Astrocyte of the spinal cord (primary cell): ENCODE data around the gene PHLPP1.

Experiments used
- DNase-seq: peaks from one replicate; pipeline ENCODE4 v3.0.0; 2011; ENCODE audit warnings: low read depth, low spot score
- H3K4me3 ChIP-seq: 2 replicates; pipeline ENCODE4 v1.5.1; 2011; ENCODE audit warnings: low read depth, mild to moderate bottlenecking, low read length, moderate library complexity
- CTCF ChIP-seq: IDR thresholded peaks from 2 replicates; pipeline ENCODE4 v1.5.1; 2012; ENCODE audit warnings: low read depth, mild to moderate bottlenecking, low read length, inconsistent platforms
- in situ Hi-C: cut with HindIII; loops from 2 replicates; pipeline ENCODE4 v1.10.0; 2017; ENCODE audit warnings: low sequenced_read_pairs

Gene PHLPP1

GRCh38 chr18:62715436-62715758 is at the start of gene PHLPP1:
Gene PHLPP1 (plus strand): TSS chr18:62715541. CDS start chr18:62715684, 143 bp downstream.
- no peak for TF ChIP-seq CTCF
- in situ Hi-C loops = no loop called here

GRCh38 chr18:62669225-62669624 is 46.1 kb upstream of the PHLPP1 start:
- in situ Hi-C loops = no loop called here
- H3K4me3 ChIP-seq = no peak overlapping the region
- no peak for TF ChIP-seq CTCF
- DNase-seq = no peak

More at GRCh38 chr18:62715436-62715758, at the start of gene PHLPP1:
- peak within 1 kb of the TSS; percentile 76 for H3K4me3 ChIP-seq
- DNase-seq = no peak

- no peak for DNase-seq
- in situ Hi-C loops = no loop called here
- H3K4me3 ChIP-seq = no peak overlapping the region
- no peak for TF ChIP-seq CTCF
Observed at GRCh38 chr18:62670573-62670972, 44.8 kb upstream of the PHLPP1 start.

GRCh38 chr18:62672600-62672999 is 42.7 kb upstream of the PHLPP1 start:
- no peak overlapping the region for H3K4me3 ChIP-seq
- no peak for TF ChIP-seq CTCF
- peak; percentile 33 for DNase-seq
- in situ Hi-C loops = no loop called here

GRCh38 chr18:62678847-62679485 is 36.4 kb upstream of the PHLPP1 start:
- no peak for TF ChIP-seq CTCF
- no peak overlapping the region for H3K4me3 ChIP-seq
- no peak for DNase-seq
- in situ Hi-C loops = no loop called here

GRCh38 chr18:62682371-62682770 is 33.0 kb upstream of the PHLPP1 start:
- no peak for DNase-seq
- no peak for TF ChIP-seq CTCF
- H3K4me3 ChIP-seq = no peak overlapping the region
- in situ Hi-C loops = no loop called here

GRCh38 chr18:62683935-62684334 is 31.4 kb upstream of the PHLPP1 start:
- no peak overlapping the region for H3K4me3 ChIP-seq
- no peak for DNase-seq
- in situ Hi-C loops = no loop called here
- TF ChIP-seq CTCF = no peak
